ENCODE data around the gene FADS1. TPM values are rescaled to one million over a fixed set of nuclear protein-coding genes. Genes with fewer than 3 reads are reported as not detected.

FADS1 gene
- total and polyA plus RNA-seq, 5 donors = 27.6 to 45.7 (median 43.1) TPM

GRCh38 chr11:61854966-61855714, 38.3 kb upstream of the FADS1 start:
- Histone ChIP-seq H3K4me1 (ENCODE audit: control insufficient read depth, insufficient read depth, low read length) (peaks cover 10% of the 10 kb centered on the region), H3K27ac (ENCODE audit: low read length) (no peak overlapping the region), H3K4me3 (ENCODE audit: low read length) (no peak overlapping the region), H3K27me3 (ENCODE audit: control insufficient read depth, insufficient read depth) (no peaks in the 10 kb centered on the region), H3K9me3 (ENCODE audit: control insufficient read depth, low read length) (no peaks in the 10 kb centered on the region)
- WGBS = 81% methylated on average over 14 of the region's 14 CpGs
- DNase-seq = peak in 2 of 3 donors; percentile 23 to 55
- no peak for ATAC-seq
- intact Hi-C loops (cut with DNase I) = no loop called here

- Histone ChIP-seq H3K9me3 (ENCODE audit: control insufficient read depth, low read length) (no peaks in the 10 kb centered on the region), H3K4me1 (ENCODE audit: control insufficient read depth, insufficient read depth, low read length) (peaks cover 7% of the 10 kb centered on the region), H3K4me3 (ENCODE audit: low read length) (no peak overlapping the region), H3K27me3 (ENCODE audit: control insufficient read depth, insufficient read depth) (no peaks in the 10 kb centered on the region), H3K27ac (ENCODE audit: low read length) (no peak overlapping the region)
- intact Hi-C loops (cut with DNase I) = no loop called here
- WGBS = 92% methylated on average over 17 of the region's 17 CpGs
- peak in 1 of 3 donors; percentile 19 for DNase-seq
- ATAC-seq = no peak
These were observed 37.5 kb upstream of the FADS1 start for GRCh38 chr11:61854206-61854895.

- Histone ChIP-seq H3K27ac (ENCODE audit: low read length) (no peak overlapping the region), H3K4me1 (ENCODE audit: control insufficient read depth, insufficient read depth, low read length) (peaks cover 7% of the 10 kb centered on the region), H3K4me3 (ENCODE audit: low read length) (no peak overlapping the region), H3K9me3 (ENCODE audit: control insufficient read depth, low read length) (no peaks in the 10 kb centered on the region), H3K27me3 (ENCODE audit: control insufficient read depth, insufficient read depth) (no peaks in the 10 kb centered on the region)
- WGBS = 74% methylated on average over 13 of the region's 13 CpGs
- ATAC-seq (no peak), DNase-seq (peak in 2 of 3 donors; percentile 47 to 63)
- intact Hi-C loops (cut with DNase I) = no loop called here
These were observed 36.9 kb upstream of the FADS1 start for GRCh38 chr11:61853698-61854169.

- peaks cover 7% of the 10 kb centered on the region for H3K4me1 ChIP-seq (ENCODE audit: control insufficient read depth, insufficient read depth, low read length)
- no peaks in the 10 kb centered on the region for H3K9me3 ChIP-seq (ENCODE audit: control insufficient read depth, low read length)
- no peak for ATAC-seq
- no peak overlapping the region for H3K4me3 ChIP-seq (ENCODE audit: low read length)
- WGBS = 61% methylated on average over 6 of the region's 6 CpGs
- intact Hi-C loops (cut with DNase I) = no loop called here
- peak in 2 of 3 donors; percentile 29 to 40 for DNase-seq
- no peak overlapping the region for H3K27ac ChIP-seq (ENCODE audit: low read length)
- H3K27me3 ChIP-seq (ENCODE audit: control insufficient read depth, insufficient read depth) = no peaks in the 10 kb centered on the region
These were observed 35.1 kb upstream of the FADS1 start for GRCh38 chr11:61851900-61852295.

GRCh38 chr11:61851113-61851899, 34.5 kb upstream of the FADS1 start:
- peak overlapping the region; percentile 24 for H3K27ac ChIP-seq (ENCODE audit: low read length)
- H3K27me3 ChIP-seq (ENCODE audit: control insufficient read depth, insufficient read depth) = no peaks in the 10 kb centered on the region
- no peaks in the 10 kb centered on the region for H3K9me3 ChIP-seq (ENCODE audit: control insufficient read depth, low read length)
- 31% methylated on average over 24 of the region's 24 CpGs for WGBS
- no peak overlapping the region for H3K4me3 ChIP-seq (ENCODE audit: low read length)
- intact Hi-C loops (cut with DNase I) = no loop called here
- H3K4me1 ChIP-seq (ENCODE audit: control insufficient read depth, insufficient read depth, low read length) = peaks cover 7% of the 10 kb centered on the region
- peak; percentile 73 to 90 (median 88) for DNase-seq
- ATAC-seq = peak; percentile 60 to 86

- 31% methylated on average over 7 of the region's 7 CpGs for WGBS
- Histone ChIP-seq H3K9me3 (ENCODE audit: control insufficient read depth, low read length) (no peaks in the 10 kb centered on the region), H3K4me1 (ENCODE audit: control insufficient read depth, insufficient read depth, low read length) (peaks cover 7% of the 10 kb centered on the region), H3K4me3 (ENCODE audit: low read length) (no peak overlapping the region), H3K27ac (ENCODE audit: low read length) (peak overlapping the region; percentile 40), H3K27me3 (ENCODE audit: control insufficient read depth, insufficient read depth) (no peaks in the 10 kb centered on the region)
- DNase-seq (peak in 2 of 3 donors; percentile 30 to 66), ATAC-seq (peak; percentile 40 to 56)
- intact Hi-C loops (cut with DNase I) = no loop called here
These were observed 33.9 kb upstream of the FADS1 start for GRCh38 chr11:61850687-61851086.

GRCh38 chr11:61848631-61849030, 31.8 kb upstream of the FADS1 start:
- Histone ChIP-seq H3K27me3 (ENCODE audit: control insufficient read depth, insufficient read depth) (no peaks in the 10 kb centered on the region), H3K27ac (ENCODE audit: low read length) (no peak overlapping the region), H3K9me3 (ENCODE audit: control insufficient read depth, low read length) (no peaks in the 10 kb centered on the region), H3K4me1 (ENCODE audit: control insufficient read depth, insufficient read depth, low read length) (peaks cover 7% of the 10 kb centered on the region), H3K4me3 (ENCODE audit: low read length) (no peak overlapping the region)
- 91% methylated on average over 9 of the region's 9 CpGs for WGBS
- DNase-seq (no peak), ATAC-seq (no peak)
- intact Hi-C loops (cut with DNase I) = no loop called here

- no peak for ATAC-seq
- no peaks in the 10 kb centered on the region for H3K27me3 ChIP-seq (ENCODE audit: control insufficient read depth, insufficient read depth)
- WGBS = 95% methylated on average over 18 of the region's 18 CpGs
- no peak overlapping the region for H3K4me3 ChIP-seq (ENCODE audit: low read length)
- H3K4me1 ChIP-seq (ENCODE audit: control insufficient read depth, insufficient read depth, low read length) = peaks cover 7% of the 10 kb centered on the region
- no peaks in the 10 kb centered on the region for H3K9me3 ChIP-seq (ENCODE audit: control insufficient read depth, low read length)
- intact Hi-C loops (cut with DNase I) = no loop called here
- no peak overlapping the region for H3K27ac ChIP-seq (ENCODE audit: low read length)
- DNase-seq = no peak
These were observed 31.2 kb upstream of the FADS1 start for GRCh38 chr11:61847914-61848581.

GRCh38 chr11:61846362-61847020, 29.7 kb upstream of the FADS1 start:
- Histone ChIP-seq H3K9me3 (ENCODE audit: control insufficient read depth, low read length) (no peaks in the 10 kb centered on the region), H3K27me3 (ENCODE audit: control insufficient read depth, insufficient read depth) (no peaks in the 10 kb centered on the region), H3K4me1 (ENCODE audit: control insufficient read depth, insufficient read depth, low read length) (peaks cover 4% of the 10 kb centered on the region), H3K4me3 (ENCODE audit: low read length) (no peak overlapping the region), H3K27ac (ENCODE audit: low read length) (no peak overlapping the region)
- ATAC-seq = no peak
- DNase-seq = no peak
- WGBS = 82% methylated on average over 10 of the region's 10 CpGs
- intact Hi-C loops (cut with DNase I) = no loop called here

- ATAC-seq = no peak
- 81% methylated on average over 16 of the region's 16 CpGs for WGBS
- no peak overlapping the region for H3K27ac ChIP-seq (ENCODE audit: low read length)
- intact Hi-C loops (cut with DNase I) = no loop called here
- H3K27me3 ChIP-seq (ENCODE audit: control insufficient read depth, insufficient read depth) = no peaks in the 10 kb centered on the region
- H3K9me3 ChIP-seq (ENCODE audit: control insufficient read depth, low read length) = no peaks in the 10 kb centered on the region
- peak in 1 of 3 donors; percentile 29 for DNase-seq
- no peaks in the 10 kb centered on the region for H3K4me1 ChIP-seq (ENCODE audit: control insufficient read depth, insufficient read depth, low read length)
- H3K4me3 ChIP-seq (ENCODE audit: low read length) = no peak overlapping the region
These were observed 28.2 kb upstream of the FADS1 start for GRCh38 chr11:61844909-61845565.

Data from right cardiac atrium (tissue), 5 donors.